ENCODE results near the gene CFL1. TPM values are rescaled to one million over a fixed set of nuclear protein-coding genes. Genes with fewer than 3 reads are reported as not detected.

Gene CFL1
- total RNA-seq, 1 donor from 2014 or later = 299 TPM

DNA sequence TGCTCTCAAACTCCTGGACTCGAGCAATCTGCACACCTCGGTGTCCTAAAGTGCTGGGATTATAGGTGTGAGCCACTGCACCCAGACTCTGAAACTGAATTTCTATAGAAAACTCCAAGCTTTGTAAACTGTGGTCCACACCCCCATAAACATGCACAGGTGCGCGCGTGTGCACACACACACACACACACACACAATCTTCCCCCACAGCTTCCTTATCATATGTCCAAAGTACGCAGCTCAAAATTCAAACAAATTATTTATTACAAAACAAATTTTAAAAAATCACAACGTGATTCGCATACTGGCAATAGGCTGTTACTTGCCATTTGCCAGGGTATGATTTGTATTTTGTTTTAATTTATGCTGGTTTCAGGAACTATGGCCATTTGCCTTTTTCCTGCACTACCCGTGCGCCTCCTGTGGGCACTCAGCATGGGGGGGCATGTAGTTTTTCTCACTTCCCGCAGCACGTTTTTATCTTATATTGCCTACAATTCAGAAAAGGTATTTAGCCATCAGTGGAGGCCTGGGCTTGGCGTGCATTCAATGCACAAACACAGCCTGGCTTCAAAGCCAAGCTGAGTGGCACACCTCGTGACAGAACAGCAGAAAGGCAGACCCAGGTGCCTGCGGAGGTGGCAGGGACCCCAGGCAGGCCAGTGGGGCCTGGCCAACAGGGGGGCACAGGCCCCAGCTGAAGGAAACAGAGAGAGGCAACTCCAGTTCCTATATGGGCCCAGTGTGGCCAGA, 35.0 kb downstream of the CFL1 start:
- intact Hi-C loops (cut with micrococcal nuclease) = no loop called here
- Histone ChIP-seq H3K27ac (replicated peaks) (no peak overlapping the region), H3K9me3 (replicated peaks) (no peaks in the 10 kb centered on the region), H3K36me3 (no peaks in the 10 kb centered on the region), H3K4me3 (no peak overlapping the region), H3K27me3 (ENCODE audit: low read depth) (no peaks in the 10 kb centered on the region), H3K4me1 (no peaks in the 10 kb centered on the region)
- no peak for DNase-seq
- TF ChIP-seq, protein P1, sequence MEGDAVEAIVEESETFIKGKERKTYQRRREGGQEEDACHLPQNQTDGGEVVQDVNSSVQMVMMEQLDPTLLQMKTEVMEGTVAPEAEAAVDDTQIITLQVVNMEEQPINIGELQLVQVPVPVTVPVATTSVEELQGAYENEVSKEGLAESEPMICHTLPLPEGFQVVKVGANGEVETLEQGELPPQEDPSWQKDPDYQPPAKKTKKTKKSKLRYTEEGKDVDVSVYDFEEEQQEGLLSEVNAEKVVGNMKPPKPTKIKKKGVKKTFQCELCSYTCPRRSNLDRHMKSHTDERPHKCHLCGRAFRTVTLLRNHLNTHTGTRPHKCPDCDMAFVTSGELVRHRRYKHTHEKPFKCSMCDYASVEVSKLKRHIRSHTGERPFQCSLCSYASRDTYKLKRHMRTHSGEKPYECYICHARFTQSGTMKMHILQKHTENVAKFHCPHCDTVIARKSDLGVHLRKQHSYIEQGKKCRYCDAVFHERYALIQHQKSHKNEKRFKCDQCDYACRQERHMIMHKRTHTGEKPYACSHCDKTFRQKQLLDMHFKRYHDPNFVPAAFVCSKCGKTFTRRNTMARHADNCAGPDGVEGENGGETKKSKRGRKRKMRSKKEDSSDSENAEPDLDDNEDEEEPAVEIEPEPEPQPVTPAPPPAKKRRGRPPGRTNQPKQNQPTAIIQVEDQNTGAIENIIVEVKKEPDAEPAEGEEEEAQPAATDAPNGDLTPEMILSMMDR (IDR thresholded peaks at IDR 0.05; ENCODE audit: borderline replicate concordance) = no peak

DNA sequence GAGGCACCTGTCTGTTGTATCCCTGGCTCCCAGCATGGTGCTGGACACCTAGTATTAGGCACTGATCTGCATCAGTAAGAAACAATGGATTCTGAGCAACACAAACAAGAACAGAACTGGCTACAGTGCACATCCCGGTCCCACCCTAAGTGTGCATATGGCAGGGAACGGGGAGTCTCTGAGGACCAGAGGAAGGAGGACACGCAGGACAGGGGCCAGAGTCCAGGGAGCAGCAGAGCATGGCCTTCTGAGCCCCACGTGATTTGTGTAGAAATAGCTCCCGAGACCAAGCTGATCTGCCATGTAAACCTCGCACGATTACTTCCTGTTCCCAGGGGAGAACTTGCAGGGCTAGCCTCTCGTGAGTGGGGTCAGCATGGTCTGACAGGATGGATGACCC, 36.9 kb downstream of the CFL1 start:
- no peak overlapping the region for H3K4me3 ChIP-seq

DNA sequence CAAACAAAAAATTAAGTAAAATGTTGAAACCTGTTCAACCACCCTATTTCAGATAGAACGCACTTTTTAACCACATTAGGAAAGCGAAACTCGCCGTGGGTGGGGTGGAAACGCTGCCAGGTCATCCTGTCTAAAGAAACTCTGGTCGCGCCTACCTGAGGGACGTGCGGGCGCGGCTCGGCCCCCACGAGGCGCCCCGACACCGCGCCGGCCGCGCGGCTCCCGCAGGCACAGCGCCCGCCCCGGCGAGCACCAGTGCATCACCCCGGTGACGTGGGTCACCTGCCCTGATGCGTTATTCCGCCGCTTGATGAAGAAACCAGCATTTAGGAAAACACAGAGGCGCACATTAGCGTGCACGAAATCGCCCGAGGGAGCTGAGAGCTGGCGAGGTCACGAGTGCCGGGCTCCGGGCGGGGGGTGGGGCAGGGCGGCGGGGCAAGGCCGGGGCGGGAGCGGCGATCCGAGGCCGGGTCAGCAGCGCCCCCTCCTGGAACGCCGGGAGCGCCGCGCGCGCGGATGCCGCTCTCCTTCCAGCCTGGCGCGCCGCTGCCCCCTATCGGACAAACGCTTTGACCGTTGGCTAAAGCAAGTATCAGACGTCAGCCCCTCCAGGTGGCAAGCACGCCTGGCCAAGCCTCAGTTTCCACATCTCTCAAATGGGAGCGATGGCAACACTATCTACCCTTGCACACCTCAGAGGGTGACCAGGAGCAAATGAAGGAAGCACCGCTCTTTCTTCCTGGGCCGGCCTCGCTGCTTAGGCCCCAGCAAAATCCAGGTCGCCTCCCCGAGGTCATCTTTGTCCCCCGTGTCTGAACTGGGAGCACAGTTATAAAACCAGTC, 39.9 kb downstream of the CFL1 start:
- TF ChIP-seq, protein P1 (IDR thresholded peaks at IDR 0.05; ENCODE audit: borderline replicate concordance) = peak; percentile 100
- peak overlapping the region; percentile 77 for H3K27ac ChIP-seq (replicated peaks)

More for the DNA sequence above, 36.9 kb downstream of the CFL1 start:
- Histone ChIP-seq H3K36me3 (no peaks in the 10 kb centered on the region), H3K27ac (replicated peaks) (no peak overlapping the region), H3K27me3 (ENCODE audit: low read depth) (no peaks in the 10 kb centered on the region), H3K9me3 (replicated peaks) (no peaks in the 10 kb centered on the region), H3K4me1 (peaks cover 12% of the 10 kb centered on the region)
- TF ChIP-seq, protein P1 (IDR thresholded peaks at IDR 0.05; ENCODE audit: borderline replicate concordance) = no peak
- DNase-seq = no peak
- intact Hi-C loops (cut with micrococcal nuclease) = no loop called here

DNA sequence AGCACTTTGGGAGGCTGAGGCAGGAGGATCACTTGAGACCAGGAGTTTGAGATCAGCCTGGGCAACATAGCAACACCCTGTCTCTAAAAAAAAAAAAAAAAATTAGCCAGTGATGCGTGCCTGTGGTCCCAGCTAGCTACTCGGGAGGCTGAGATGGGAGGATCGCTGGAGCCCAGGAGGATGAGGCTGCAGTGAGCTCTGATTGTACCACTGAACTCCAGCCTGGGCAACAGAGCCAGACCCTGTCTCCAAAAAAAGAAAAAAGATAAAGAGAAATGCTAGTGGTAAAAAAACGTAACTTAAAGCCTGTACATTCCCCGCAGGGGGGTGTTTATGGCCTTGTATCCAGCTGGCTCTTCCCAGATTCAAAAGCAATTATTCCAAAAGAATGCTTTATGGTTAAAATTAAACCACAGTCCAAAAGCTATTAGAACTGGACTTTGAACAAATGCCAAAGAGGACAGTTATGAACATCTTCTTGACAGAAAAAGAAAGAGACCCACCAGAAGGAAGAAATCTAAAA, 40.6 kb downstream of the CFL1 start:
- H3K4me3 ChIP-seq = peak overlapping the region; percentile 84
- H3K36me3 ChIP-seq = no peaks in the 10 kb centered on the region
- TF ChIP-seq, protein P1 (IDR thresholded peaks at IDR 0.05; ENCODE audit: borderline replicate concordance) = no peak
- intact Hi-C loops (cut with micrococcal nuclease) = loop anchor here (10.0 kb wide), 1 partner anchor 93 kb away; the partner anchor contains the start of gene RNASEH2C
- peaks cover 12% of the 10 kb centered on the region for H3K4me1 ChIP-seq
- DNase-seq = no peak
- no peaks in the 10 kb centered on the region for H3K27me3 ChIP-seq (ENCODE audit: low read depth)
- no peaks in the 10 kb centered on the region for H3K9me3 ChIP-seq (replicated peaks)
- peak overlapping the region; percentile 77 for H3K27ac ChIP-seq (replicated peaks)

More for the DNA sequence above, 39.9 kb downstream of the CFL1 start:
- intact Hi-C loops (cut with micrococcal nuclease) = loop anchor here (10.0 kb wide), 1 partner anchor 93 kb away; the partner anchor contains the start of gene RNASEH2C
- no peaks in the 10 kb centered on the region for H3K27me3 ChIP-seq (ENCODE audit: low read depth)
- H3K4me3 ChIP-seq = peak overlapping the region; percentile 84
- peak; percentile 96 for DNase-seq
- no peaks in the 10 kb centered on the region for H3K36me3 ChIP-seq
- no peaks in the 10 kb centered on the region for H3K9me3 ChIP-seq (replicated peaks)
- peaks cover 12% of the 10 kb centered on the region for H3K4me1 ChIP-seq

DNA sequence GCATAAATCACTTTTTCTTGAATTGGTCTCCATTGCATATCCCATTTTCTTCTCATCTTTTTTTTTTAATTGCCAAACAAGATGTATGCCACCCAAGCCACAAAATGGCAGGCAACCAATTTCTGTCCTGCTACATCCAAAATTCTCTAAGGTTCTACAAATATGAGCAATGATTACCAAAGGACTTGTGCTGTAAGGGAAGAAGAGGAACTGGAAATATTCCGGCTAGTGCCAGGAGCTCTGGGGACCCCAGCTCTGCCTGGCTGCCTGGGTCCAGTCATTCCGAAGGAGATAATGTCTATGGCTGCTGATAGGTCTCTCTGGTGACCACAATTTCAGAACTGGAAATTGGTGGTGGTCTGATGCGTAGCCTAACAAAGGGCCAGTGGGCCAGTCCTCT, 41.3 kb downstream of the CFL1 start:
- Histone ChIP-seq H3K36me3 (no peaks in the 10 kb centered on the region), H3K4me1 (peaks cover 12% of the 10 kb centered on the region), H3K9me3 (replicated peaks) (no peaks in the 10 kb centered on the region), H3K4me3 (no peak overlapping the region), H3K27ac (replicated peaks) (no peak overlapping the region), H3K27me3 (ENCODE audit: low read depth) (no peaks in the 10 kb centered on the region)
- no peak for DNase-seq
- TF ChIP-seq, protein P1 (IDR thresholded peaks at IDR 0.05; ENCODE audit: borderline replicate concordance) = no peak
- intact Hi-C loops (cut with micrococcal nuclease) = loop anchor here (10.0 kb wide), 1 partner anchor 92 kb away; the partner anchor contains the start of gene RNASEH2C
